WERI-Rb-1 (cell line): ENCODE data around the gene MYD88.

ENCODE experiments used
- DNase-seq: peaks from one replicate; pipeline ENCODE4 v3.0.0-alpha.2; 2020
- H3K27ac ChIP-seq: fragments of 250-450 bp; sonication (Bioruptor Pico); 2 replicates; pipeline ENCODE4 v1.5.1; 2020; ENCODE audit warnings: mild to moderate bottlenecking, moderate library complexity
- H3K27me3 ChIP-seq: fragments of 250-450 bp; sonication (Bioruptor Pico); 2 replicates; pipeline ENCODE4 v1.5.1; 2021; ENCODE audit warnings: mild to moderate bottlenecking, low read depth, moderate library complexity; ENCODE audit not compliant: insufficient read depth, severe bottlenecking
- H3K36me3 ChIP-seq: fragments of 250-450 bp; sonication (Bioruptor Pico); 2 replicates; pipeline ENCODE4 v1.5.1; 2020; ENCODE audit warnings: mild to moderate bottlenecking, moderate library complexity
- H3K4me3 ChIP-seq: 2 replicates; pipeline ENCODE4 v1.5.1; 2011; ENCODE audit warnings: low read depth, mild to moderate bottlenecking, control low read depth, low read length
- H3K9me3 ChIP-seq: fragments of 250-450 bp; sonication (Bioruptor Pico); 2 replicates; pipeline ENCODE4 v1.5.1; 2021; ENCODE audit warnings: mild to moderate bottlenecking, moderate library complexity; ENCODE audit not compliant: severe bottlenecking
- TF ChIP-seq, protein P1 (sequence below): IDR thresholded peaks from 2 replicates; pipeline ENCODE4 v1.5.1; 2011; ENCODE audit warnings: low read depth, mild to moderate bottlenecking, control low read depth, inconsistent platforms, low read length

Gene MYD88

GRCh38 chr3:38127611-38128302, 10.7 kb upstream of the MYD88 start:
- Histone ChIP-seq H3K4me3 (no peak overlapping the region), H3K36me3 (peaks cover 64% of the 10 kb centered on the region), H3K27me3 (no peaks in the 10 kb centered on the region), H3K9me3 (no peaks in the 10 kb centered on the region), H3K27ac (no peak overlapping the region)
- TF ChIP-seq, protein P1, sequence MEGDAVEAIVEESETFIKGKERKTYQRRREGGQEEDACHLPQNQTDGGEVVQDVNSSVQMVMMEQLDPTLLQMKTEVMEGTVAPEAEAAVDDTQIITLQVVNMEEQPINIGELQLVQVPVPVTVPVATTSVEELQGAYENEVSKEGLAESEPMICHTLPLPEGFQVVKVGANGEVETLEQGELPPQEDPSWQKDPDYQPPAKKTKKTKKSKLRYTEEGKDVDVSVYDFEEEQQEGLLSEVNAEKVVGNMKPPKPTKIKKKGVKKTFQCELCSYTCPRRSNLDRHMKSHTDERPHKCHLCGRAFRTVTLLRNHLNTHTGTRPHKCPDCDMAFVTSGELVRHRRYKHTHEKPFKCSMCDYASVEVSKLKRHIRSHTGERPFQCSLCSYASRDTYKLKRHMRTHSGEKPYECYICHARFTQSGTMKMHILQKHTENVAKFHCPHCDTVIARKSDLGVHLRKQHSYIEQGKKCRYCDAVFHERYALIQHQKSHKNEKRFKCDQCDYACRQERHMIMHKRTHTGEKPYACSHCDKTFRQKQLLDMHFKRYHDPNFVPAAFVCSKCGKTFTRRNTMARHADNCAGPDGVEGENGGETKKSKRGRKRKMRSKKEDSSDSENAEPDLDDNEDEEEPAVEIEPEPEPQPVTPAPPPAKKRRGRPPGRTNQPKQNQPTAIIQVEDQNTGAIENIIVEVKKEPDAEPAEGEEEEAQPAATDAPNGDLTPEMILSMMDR = no peak
- no peak for DNase-seq

GRCh38 chr3:38128303-38128655, 10.2 kb upstream of the MYD88 start:
- Histone ChIP-seq H3K36me3 (peaks cover 63% of the 10 kb centered on the region), H3K9me3 (no peaks in the 10 kb centered on the region), H3K4me3 (no peak overlapping the region), H3K27ac (no peak overlapping the region), H3K27me3 (no peaks in the 10 kb centered on the region)
- no peak for DNase-seq
- TF ChIP-seq, protein P1 = no peak

- Histone ChIP-seq H3K36me3 (peaks cover 65% of the 10 kb centered on the region), H3K27ac (no peak overlapping the region), H3K27me3 (no peaks in the 10 kb centered on the region), H3K4me3 (no peak overlapping the region), H3K9me3 (no peaks in the 10 kb centered on the region)
- TF ChIP-seq, protein P1 = no peak
- no peak for DNase-seq
These were observed 9.4 kb upstream of the MYD88 start for GRCh38 chr3:38129058-38129457.

DNA sequence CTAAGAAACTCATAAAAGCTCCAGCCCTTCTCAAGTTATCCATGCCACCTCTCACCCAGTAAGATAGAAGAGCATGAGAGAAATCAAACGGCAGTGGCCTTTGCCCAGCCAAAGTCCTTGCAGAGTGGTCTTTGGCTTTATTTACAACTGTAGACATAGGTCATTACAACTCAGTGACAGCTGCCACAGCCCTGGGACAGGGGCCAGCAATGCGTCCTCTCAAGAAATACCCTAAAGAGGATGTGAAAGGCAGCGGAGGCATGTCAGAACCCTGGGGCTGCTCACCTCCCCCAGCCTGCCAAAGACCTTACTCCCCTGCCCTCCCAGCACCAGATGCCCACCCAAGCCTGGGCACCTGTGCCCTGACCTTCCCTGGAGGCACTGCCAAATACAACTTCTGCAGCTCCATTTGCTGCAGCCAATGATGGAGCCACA, 7.8 kb upstream of the MYD88 start:
- peaks cover 61% of the 10 kb centered on the region for H3K36me3 ChIP-seq
- H3K27me3 ChIP-seq = no peaks in the 10 kb centered on the region
- no peak for DNase-seq
- H3K27ac ChIP-seq = no peak overlapping the region
- no peak overlapping the region for H3K4me3 ChIP-seq
- TF ChIP-seq, protein P1 = no peak
- H3K9me3 ChIP-seq = no peaks in the 10 kb centered on the region

DNA sequence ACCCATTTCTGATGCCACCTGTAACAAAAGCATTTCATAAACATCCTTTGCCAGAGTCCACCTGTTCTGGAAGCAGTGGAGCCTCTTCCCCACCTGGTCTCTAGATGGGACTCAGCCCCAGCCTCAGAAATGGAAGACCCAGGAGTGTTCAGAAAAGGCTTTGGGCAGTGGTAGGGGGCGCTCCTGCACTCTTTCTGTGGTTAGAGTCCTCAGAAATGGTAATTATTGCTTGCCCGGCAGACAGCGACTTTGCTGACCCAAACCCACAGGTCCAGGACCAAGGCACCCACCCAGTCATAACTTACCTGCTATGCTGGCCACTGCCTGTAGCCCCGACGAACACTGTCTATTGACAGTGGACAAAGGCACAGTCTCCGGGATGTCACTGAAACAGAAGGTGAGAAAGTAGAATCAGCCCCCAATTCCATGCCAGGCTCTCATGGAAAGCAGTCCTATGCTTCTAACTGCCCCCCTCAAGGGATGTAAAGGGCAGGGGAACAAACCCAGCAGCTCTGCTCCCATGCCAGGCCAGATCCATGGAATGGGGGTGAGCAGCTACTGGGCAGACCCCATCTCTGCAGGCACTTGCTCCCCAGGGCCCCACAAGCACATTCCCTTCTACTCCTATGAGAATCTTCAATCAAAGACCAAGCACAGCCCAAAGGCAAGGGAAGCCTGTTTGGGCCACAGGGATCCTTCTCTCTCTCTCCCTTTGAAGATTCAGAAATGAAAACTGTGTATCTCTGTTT, 6.7 kb upstream of the MYD88 start:
- Histone ChIP-seq H3K27ac (no peak overlapping the region), H3K36me3 (peaks cover 51% of the 10 kb centered on the region), H3K4me3 (no peak overlapping the region), H3K27me3 (no peaks in the 10 kb centered on the region), H3K9me3 (no peaks in the 10 kb centered on the region)
- TF ChIP-seq, protein P1 = peak; percentile 80
- DNase-seq = peak; percentile 75
